Measurements from ENCODE around the gene PANX2.

DNA sequence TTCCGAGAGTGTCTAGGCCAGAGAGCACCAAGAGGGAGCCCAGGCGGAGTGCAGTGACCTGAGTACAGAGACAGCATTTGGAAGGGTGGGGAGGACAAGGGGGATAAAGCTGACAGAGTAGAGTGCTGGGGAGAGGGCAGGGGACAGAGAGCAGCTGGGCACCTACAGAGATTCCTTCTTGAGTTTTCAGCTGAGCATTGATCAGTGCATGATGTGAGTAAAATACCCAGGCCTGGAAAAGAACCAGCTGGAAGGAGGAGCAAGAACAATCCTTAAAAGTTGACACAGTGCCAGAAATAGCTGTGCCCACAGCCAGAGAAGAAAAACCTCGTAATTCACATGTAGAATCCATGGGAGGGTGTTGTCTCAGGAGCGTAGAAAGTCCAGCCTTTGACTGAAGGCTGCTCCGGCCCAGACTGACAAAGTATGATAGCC is 33.9 kb upstream of the PANX2 start:
- TF ChIP-seq EZH2phosphoT487 (IDR thresholded peaks at IDR 0.05; ENCODE audit: borderline replicate concordance, low read length) (no peak), EZH2 (IDR thresholded peaks at IDR 0.05; ENCODE audit: low read length, unreplicated experiment) (no peak)
- TF ChIP-seq, protein P1, sequence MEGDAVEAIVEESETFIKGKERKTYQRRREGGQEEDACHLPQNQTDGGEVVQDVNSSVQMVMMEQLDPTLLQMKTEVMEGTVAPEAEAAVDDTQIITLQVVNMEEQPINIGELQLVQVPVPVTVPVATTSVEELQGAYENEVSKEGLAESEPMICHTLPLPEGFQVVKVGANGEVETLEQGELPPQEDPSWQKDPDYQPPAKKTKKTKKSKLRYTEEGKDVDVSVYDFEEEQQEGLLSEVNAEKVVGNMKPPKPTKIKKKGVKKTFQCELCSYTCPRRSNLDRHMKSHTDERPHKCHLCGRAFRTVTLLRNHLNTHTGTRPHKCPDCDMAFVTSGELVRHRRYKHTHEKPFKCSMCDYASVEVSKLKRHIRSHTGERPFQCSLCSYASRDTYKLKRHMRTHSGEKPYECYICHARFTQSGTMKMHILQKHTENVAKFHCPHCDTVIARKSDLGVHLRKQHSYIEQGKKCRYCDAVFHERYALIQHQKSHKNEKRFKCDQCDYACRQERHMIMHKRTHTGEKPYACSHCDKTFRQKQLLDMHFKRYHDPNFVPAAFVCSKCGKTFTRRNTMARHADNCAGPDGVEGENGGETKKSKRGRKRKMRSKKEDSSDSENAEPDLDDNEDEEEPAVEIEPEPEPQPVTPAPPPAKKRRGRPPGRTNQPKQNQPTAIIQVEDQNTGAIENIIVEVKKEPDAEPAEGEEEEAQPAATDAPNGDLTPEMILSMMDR (conservative IDR thresholded peaks at IDR 0.05; ENCODE audit: low read depth, low read length), result no peak
